GM18520 (cell line): ENCODE results near the gene CCDC126.
"Not testable (repeated sequence)": the region's sequence is repeated elsewhere in the genome, so short reads cannot be mapped to it uniquely, and the experiment has no call there.

Source experiments
- ATAC-seq: cut with Tn5 transposase; IDR thresholded peaks from one replicate; pipeline ENCODE4 v1.9.1; 2021; ENCODE audit not compliant: unreplicated experiment

CCDC126 gene

GRCh38 chr7:23597094-23598091, at the start of gene CCDC126:
Gene CCDC126, plus strand, starts transcription at chr7:23597382. Its CDS starts 13,934 bp downstream, at chr7:23611316.
- peak; percentile 40 for ATAC-seq

GRCh38 chr7:23547662-23548061, 49.5 kb upstream of the CCDC126 start:
- no peak for ATAC-seq

- no peak for ATAC-seq
These were observed 38.9 kb upstream of the CCDC126 start for GRCh38 chr7:23558303-23558702.

- no peak for ATAC-seq
These were observed 26.5 kb upstream of the CCDC126 start for GRCh38 chr7:23570592-23571200.

GRCh38 chr7:23581975-23582374, 15.2 kb upstream of the CCDC126 start:
- not testable (repeated sequence) for ATAC-seq

- ATAC-seq = not testable (repeated sequence)
These were observed 11.9 kb upstream of the CCDC126 start for GRCh38 chr7:23585304-23585703.

GRCh38 chr7:23586159-23586558, 11.0 kb upstream of the CCDC126 start:
- ATAC-seq = no peak

- no peak for ATAC-seq
These were observed 6.7 kb upstream of the CCDC126 start for GRCh38 chr7:23590529-23590928.

GRCh38 chr7:23593706-23594105, 3.5 kb upstream of the CCDC126 start:
- no peak for ATAC-seq

GRCh38 chr7:23594879-23595604, 2.1 kb upstream of the CCDC126 start:
- ATAC-seq = peak; percentile 82

- no peak for ATAC-seq
These were observed 1.1 kb downstream of the CCDC126 start for GRCh38 chr7:23598296-23598695.

- ATAC-seq = no peak
These were observed 3.1 kb downstream of the CCDC126 start for GRCh38 chr7:23600236-23600635.

- no peak for ATAC-seq
These were observed 6.6 kb downstream of the CCDC126 start for GRCh38 chr7:23603632-23604295.

GRCh38 chr7:23604296-23604640, 7.1 kb downstream of the CCDC126 start:
- ATAC-seq = no peak

- ATAC-seq = no peak
These were observed 9.9 kb downstream of the CCDC126 start for GRCh38 chr7:23607130-23607529.

GRCh38 chr7:23607866-23608265, 10.7 kb downstream of the CCDC126 start:
- ATAC-seq = no peak

- ATAC-seq = no peak
These were observed 18.1 kb downstream of the CCDC126 start for GRCh38 chr7:23615331-23615730.

- no peak for ATAC-seq
These were observed 19.4 kb downstream of the CCDC126 start for GRCh38 chr7:23616593-23616992.

GRCh38 chr7:23617482-23617881, 20.3 kb downstream of the CCDC126 start:
- no peak for ATAC-seq

- no peak for ATAC-seq
These were observed 21.1 kb downstream of the CCDC126 start for GRCh38 chr7:23618241-23618640.

- no peak for ATAC-seq
These were observed 22.0 kb downstream of the CCDC126 start for GRCh38 chr7:23619141-23619540.
